ENCODE measurements around the gene FCER2. TPM values are rescaled to one million over a fixed set of nuclear protein-coding genes. Genes with fewer than 3 reads are reported as not detected.

The FCER2 gene
- total RNA-seq, 1 donor from 2014 or later = not detected

DNA sequence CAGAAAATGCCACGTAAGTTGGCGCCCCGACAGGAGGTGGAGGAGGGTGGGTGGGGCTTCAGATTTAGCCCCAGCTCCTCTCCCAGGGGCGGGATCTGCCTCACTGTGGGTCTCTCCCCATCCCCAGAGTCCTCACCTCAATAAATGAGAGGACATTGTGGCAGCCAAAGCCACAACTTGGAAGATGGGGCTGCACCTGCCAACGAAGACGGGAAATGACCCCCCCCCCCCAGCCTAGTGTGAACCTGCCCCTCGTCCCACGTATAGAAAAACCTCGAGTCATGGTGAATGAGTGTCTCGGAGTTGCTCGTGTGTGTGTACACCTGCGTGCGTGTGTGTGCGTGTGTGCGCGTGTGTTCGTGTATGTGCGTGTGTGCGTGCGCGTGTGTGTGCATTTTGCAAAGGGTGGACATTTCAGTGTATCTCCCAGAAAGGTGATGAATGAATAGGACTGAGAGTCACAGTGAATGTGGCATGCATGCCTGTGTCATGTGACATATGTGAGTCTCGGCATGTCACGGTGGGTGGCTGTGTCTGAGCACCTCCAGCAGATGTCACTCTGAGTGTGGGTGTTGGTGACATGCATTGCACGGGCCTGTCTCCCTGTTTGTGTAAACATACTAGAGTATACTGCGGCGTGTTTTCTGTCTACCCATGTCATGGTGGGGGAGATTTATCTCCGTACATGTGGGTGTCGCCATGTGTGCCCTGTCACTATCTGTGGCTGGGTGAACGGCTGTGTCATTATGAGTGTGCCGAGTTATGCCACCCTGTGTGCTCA, 22.8 kb downstream of the FCER2 start:
- DNase-seq (ENCODE audit: low read depth) = no peak

DNA sequence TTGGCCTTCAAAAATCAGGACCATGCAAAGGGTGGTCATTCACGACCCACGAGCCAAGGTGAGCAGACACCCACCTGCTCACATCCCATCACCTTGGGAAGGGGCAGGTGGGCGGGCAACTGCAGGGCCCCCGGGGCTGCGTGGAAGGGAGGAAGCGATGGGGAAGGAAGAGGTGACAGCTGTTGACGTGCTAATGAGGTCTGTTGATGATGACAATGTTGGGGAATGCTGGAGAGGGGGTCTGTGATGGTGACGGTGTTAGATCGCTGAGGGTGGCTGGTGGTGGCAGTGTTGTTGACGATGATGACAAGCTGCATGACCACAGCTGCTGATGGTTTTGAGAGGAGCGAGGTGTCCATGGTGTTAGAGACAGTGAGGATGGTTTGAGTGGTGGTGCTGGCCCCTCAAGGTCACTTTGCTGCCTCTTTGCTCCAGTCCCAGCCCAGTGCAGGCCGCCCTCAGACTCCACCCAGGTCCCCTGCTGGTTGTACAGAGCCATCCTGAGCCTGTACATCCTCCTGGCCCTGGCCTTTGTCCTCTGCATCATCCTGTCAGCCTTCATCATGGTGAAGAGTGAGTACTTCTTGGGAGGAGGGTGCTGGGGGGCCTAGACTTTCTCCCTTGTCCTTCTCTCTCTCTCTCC, 24.1 kb downstream of the FCER2 start:
- DNase-seq (ENCODE audit: low read depth) = no peak
- no peak overlapping the region for H3K4me3 ChIP-seq (ENCODE audit: low read depth, low read length)
- TF ChIP-seq, protein P1, sequence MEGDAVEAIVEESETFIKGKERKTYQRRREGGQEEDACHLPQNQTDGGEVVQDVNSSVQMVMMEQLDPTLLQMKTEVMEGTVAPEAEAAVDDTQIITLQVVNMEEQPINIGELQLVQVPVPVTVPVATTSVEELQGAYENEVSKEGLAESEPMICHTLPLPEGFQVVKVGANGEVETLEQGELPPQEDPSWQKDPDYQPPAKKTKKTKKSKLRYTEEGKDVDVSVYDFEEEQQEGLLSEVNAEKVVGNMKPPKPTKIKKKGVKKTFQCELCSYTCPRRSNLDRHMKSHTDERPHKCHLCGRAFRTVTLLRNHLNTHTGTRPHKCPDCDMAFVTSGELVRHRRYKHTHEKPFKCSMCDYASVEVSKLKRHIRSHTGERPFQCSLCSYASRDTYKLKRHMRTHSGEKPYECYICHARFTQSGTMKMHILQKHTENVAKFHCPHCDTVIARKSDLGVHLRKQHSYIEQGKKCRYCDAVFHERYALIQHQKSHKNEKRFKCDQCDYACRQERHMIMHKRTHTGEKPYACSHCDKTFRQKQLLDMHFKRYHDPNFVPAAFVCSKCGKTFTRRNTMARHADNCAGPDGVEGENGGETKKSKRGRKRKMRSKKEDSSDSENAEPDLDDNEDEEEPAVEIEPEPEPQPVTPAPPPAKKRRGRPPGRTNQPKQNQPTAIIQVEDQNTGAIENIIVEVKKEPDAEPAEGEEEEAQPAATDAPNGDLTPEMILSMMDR (conservative IDR thresholded peaks at IDR 0.05; ENCODE audit: low read depth, low read length) = no peak

More for the DNA sequence above, 22.8 kb downstream of the FCER2 start:
- TF ChIP-seq, protein P1 (conservative IDR thresholded peaks at IDR 0.05; ENCODE audit: low read depth, low read length) = peak; percentile 14
- no peak overlapping the region for H3K4me3 ChIP-seq (ENCODE audit: low read depth, low read length)

DNA sequence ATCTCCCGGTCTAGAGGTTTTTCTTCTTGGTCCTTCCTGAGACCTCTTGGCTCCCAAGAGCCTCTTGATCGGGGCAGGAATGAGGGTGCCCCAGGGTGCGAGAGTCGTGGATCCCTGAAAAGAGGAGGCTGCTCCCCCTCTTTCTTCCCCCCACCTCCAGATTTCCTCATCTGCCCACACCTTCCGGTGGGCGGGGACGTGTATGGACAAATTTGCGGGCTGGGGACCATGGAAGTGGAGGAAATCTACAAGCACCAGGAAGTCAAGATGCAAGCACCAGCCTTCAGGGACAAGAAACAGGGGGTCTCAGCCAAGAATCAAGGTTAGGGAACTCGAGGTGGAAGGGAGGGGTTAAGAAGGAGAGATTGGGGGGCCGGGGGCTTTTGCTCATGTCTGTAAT, 25.1 kb downstream of the FCER2 start, which contains the start of gene MCEMP1:
TSS of gene MCEMP1 (plus strand) at position 237 of the 400 bp plus-strand sequence. CDS start at position 268, 31 bp downstream.
- H3K4me3 ChIP-seq (ENCODE audit: low read depth, low read length) = no peak within 1 kb of the TSS
- TF ChIP-seq, protein P1 (conservative IDR thresholded peaks at IDR 0.05; ENCODE audit: low read depth, low read length) = no peak
- no peak for DNase-seq (ENCODE audit: low read depth)

DNA sequence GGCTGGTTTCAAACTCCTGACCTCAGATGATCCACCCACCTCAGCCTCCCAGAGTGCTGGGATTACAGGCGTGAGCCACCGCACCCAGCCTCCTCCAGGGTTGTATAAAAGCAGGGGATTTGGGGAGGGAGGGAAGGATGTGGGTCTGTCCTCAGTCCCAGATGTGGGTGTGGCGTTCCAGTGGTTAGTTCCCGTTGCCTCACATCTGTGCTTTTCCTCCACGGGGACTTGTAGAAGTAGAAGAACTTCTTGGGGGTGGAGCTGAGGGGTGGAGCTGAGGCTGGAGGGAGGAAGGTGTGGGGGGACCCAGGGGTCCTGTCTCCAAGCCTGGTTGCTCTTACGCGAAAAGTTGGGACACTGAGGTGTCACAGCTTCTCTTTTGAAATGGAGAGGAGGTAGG, 25.6 kb downstream of the FCER2 start:
- DNase-seq (ENCODE audit: low read depth) = no peak
- H3K4me3 ChIP-seq (ENCODE audit: low read depth, low read length) = no peak overlapping the region
- TF ChIP-seq, protein P1 (conservative IDR thresholded peaks at IDR 0.05; ENCODE audit: low read depth, low read length) = no peak

DNA sequence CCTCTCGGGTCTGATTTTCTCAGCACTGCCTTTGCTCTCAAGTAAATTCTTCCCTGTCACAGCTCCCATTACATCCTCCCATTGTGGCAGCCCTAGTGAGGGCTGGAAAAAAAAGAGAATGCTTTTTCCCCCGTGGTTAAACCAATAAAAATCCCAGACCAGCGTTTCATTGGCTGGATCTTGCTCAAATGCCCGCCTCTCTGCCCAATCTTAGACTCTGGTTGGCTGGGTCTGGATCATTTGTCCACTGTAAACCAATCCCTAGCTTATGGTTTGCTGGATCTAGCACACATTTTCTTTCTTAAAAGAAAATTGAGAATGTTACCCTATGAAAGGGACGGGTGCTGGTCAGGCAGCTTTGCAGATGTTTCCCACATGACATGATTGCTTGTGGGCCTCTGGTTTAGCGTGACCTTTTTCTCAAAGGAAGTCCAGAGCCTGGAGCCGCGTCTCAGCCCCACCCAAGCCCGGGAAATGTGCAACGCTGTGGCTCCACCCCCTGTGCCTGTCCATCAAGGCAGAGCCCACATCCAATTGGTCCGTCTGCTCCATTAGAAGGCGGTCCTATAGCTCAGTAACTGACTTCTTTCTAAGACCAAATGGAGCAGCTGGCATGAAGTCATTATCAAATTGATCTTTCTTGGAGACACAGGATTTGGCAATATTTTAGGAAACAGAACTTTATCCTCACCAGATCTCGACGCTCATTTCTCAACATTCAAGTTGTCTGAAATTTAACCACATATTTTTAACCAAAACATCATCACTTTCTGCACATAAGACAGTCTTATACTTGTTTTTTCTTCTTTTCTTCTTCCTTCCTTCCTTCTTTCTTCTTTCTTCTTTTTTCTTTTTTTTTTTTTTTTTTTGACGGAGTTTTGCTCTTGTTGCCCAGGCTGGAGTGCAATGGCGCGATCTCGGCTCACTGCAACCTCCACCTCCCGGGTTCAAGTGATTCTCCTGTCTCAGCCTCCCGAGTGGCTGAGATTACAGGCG, 27.6 kb downstream of the FCER2 start:
- no peak overlapping the region for H3K4me3 ChIP-seq (ENCODE audit: low read depth, low read length)
- TF ChIP-seq, protein P1 (conservative IDR thresholded peaks at IDR 0.05; ENCODE audit: low read depth, low read length) = no peak
- no peak for DNase-seq (ENCODE audit: low read depth)

DNA sequence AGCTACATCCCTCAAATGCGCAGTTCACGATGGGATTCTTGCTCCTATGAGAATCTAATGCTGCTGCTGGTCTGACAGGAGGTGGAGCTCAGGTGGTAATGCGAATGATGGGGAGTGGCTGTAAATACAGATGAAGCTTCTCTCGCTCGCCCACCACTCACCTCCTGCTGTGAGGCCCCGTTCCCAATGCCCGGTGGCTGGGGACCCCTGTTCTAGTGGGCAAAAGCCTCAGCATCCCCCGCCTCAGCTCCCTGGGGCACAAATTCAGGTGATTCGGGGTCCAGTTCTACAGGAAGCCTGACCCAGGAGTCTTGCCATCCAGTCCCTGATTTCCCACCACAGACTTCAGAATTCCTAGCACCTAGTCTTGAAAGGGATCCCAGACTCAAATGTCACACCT, 29.4 kb downstream of the FCER2 start:
- no peak overlapping the region for H3K4me3 ChIP-seq (ENCODE audit: low read depth, low read length)
- TF ChIP-seq, protein P1 (conservative IDR thresholded peaks at IDR 0.05; ENCODE audit: low read depth, low read length) = no peak
- DNase-seq (ENCODE audit: low read depth) = no peak

Measured in epithelial cell of proximal tubule (primary cell).